ENCODE measurements around the gene HYAL3.
A peak's percentile ranks its signal among the peaks of the same experiment; 100 is the strongest.

Gene HYAL3

DNA sequence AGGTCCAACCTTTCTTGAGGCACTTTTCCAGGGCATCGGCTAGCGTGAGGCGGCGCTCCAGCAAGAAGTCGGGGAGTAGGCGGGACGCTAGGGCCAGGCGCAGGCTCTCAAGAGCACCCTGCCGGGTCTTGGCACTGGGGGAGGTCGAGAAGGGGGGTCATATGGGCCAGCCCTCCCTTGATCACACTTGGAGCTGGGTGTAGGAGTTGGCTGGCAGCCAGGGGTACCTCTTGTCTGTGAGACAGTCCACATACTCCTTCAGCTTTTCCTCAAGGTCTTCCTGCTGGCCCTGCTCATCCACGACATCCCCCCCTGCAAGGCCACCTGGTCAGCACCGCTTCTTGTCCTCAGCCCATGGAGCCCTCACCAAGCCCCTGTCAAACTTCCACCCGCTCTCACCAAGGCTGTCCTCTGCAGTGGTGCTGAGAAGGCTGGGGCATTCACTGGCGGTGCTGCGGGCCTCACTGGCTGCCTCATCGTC, 9.0 kb downstream of the HYAL3 start:
- no peak overlapping the region for H3K27ac ChIP-seq (ENCODE audit: low read depth, low read length)
- no peaks in the 10 kb centered on the region for H3K9me2 ChIP-seq (replicated peaks; ENCODE audit: control insufficient read depth, low read length)
- H3F3A ChIP-seq (ENCODE audit: control insufficient read depth, insufficient read depth) = no peaks in the 10 kb centered on the region
- H3K9me3 ChIP-seq (ENCODE audit: control insufficient read depth, insufficient read depth, low read length) = no peaks in the 10 kb centered on the region
- TF ChIP-seq EZH2phosphoT487 (IDR thresholded peaks at IDR 0.05; ENCODE audit: borderline replicate concordance, low read length) = no peak
- TF ChIP-seq, protein P1, sequence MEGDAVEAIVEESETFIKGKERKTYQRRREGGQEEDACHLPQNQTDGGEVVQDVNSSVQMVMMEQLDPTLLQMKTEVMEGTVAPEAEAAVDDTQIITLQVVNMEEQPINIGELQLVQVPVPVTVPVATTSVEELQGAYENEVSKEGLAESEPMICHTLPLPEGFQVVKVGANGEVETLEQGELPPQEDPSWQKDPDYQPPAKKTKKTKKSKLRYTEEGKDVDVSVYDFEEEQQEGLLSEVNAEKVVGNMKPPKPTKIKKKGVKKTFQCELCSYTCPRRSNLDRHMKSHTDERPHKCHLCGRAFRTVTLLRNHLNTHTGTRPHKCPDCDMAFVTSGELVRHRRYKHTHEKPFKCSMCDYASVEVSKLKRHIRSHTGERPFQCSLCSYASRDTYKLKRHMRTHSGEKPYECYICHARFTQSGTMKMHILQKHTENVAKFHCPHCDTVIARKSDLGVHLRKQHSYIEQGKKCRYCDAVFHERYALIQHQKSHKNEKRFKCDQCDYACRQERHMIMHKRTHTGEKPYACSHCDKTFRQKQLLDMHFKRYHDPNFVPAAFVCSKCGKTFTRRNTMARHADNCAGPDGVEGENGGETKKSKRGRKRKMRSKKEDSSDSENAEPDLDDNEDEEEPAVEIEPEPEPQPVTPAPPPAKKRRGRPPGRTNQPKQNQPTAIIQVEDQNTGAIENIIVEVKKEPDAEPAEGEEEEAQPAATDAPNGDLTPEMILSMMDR (IDR thresholded peaks at IDR 0.05; ENCODE audit: low read depth, low read length, poor library complexity, severe bottlenecking) = no peak
- H3K4me3 ChIP-seq (ENCODE audit: low read length) = no peak overlapping the region
- peaks cover 16% of the 10 kb centered on the region for H3K4me1 ChIP-seq (ENCODE audit: control insufficient read depth, low read length)
- no peaks in the 10 kb centered on the region for H3K27me3 ChIP-seq (ENCODE audit: control insufficient read depth, low read length)
- H3K4me2 ChIP-seq (ENCODE audit: low read length) = peak overlapping the region; percentile 82
- peaks cover 32% of the 10 kb centered on the region for H3K79me2 ChIP-seq (ENCODE audit: control insufficient read depth, low read length)
- H3K36me3 ChIP-seq (ENCODE audit: control insufficient read depth, low read length) = peaks cover 55% of the 10 kb centered on the region
- H4K20me1 ChIP-seq (ENCODE audit: control insufficient read depth, insufficient read depth, low read depth, low read length) = no peaks in the 10 kb centered on the region

DNA sequence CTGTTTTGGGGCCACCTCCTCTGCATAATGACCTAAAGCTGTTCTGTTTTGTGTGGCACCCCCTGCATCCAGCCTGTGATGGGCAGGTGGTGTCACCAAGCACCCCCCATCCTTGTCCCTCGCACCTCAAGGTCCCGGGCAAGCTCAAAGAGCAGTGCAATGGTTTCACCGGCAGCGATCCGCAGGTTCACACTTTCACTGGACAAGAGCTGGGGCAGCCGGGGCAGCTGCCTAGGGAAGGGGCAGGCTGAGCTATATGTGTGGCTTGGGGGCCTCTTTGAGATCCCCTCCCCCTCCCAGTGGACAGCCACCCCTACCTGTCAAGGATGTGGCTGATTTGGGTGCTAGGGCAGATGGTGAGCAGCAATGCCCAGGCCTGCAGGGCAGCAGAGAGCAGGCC, 10.1 kb downstream of the HYAL3 start:
- Histone ChIP-seq H3K4me2 (ENCODE audit: low read length) (no peak overlapping the region), H3K79me2 (ENCODE audit: control insufficient read depth, low read length) (peaks cover 32% of the 10 kb centered on the region), H4K20me1 (ENCODE audit: control insufficient read depth, insufficient read depth, low read depth, low read length) (no peaks in the 10 kb centered on the region), H3K4me1 (ENCODE audit: control insufficient read depth, low read length) (peaks cover 16% of the 10 kb centered on the region), H3K9me3 (ENCODE audit: control insufficient read depth, insufficient read depth, low read length) (no peaks in the 10 kb centered on the region), H3K9me2 (replicated peaks; ENCODE audit: control insufficient read depth, low read length) (no peaks in the 10 kb centered on the region), H3K4me3 (ENCODE audit: low read length) (no peak overlapping the region), H3K27me3 (ENCODE audit: control insufficient read depth, low read length) (no peaks in the 10 kb centered on the region), H3K27ac (ENCODE audit: low read depth, low read length) (no peak overlapping the region), H3K36me3 (ENCODE audit: control insufficient read depth, low read length) (peaks cover 55% of the 10 kb centered on the region), H3F3A (ENCODE audit: control insufficient read depth, insufficient read depth) (no peaks in the 10 kb centered on the region; the same call in 1 of the 2 replicates)
- no peak for TF ChIP-seq EZH2phosphoT487 (IDR thresholded peaks at IDR 0.05; ENCODE audit: borderline replicate concordance, low read length)
- TF ChIP-seq, protein P1 (IDR thresholded peaks at IDR 0.05; ENCODE audit: low read depth, low read length, poor library complexity, severe bottlenecking) = no peak

GRCh38 chr3:50288387-50289007, 10.7 kb downstream of the HYAL3 start:
- Histone ChIP-seq H3K79me2 (ENCODE audit: control insufficient read depth, low read length) (peaks cover 32% of the 10 kb centered on the region), H3K27ac (ENCODE audit: low read depth, low read length) (no peak overlapping the region), H4K20me1 (ENCODE audit: control insufficient read depth, insufficient read depth, low read depth, low read length) (no peaks in the 10 kb centered on the region), H3K4me2 (ENCODE audit: low read length) (no peak overlapping the region), H3K9me3 (ENCODE audit: control insufficient read depth, insufficient read depth, low read length) (no peaks in the 10 kb centered on the region), H3K27me3 (ENCODE audit: control insufficient read depth, low read length) (no peaks in the 10 kb centered on the region), H3K36me3 (ENCODE audit: control insufficient read depth, low read length) (peaks cover 55% of the 10 kb centered on the region), H3K4me1 (ENCODE audit: control insufficient read depth, low read length) (peaks cover 16% of the 10 kb centered on the region), H3K4me3 (ENCODE audit: low read length) (no peak overlapping the region), H3K9me2 (replicated peaks; ENCODE audit: control insufficient read depth, low read length) (no peaks in the 10 kb centered on the region), H3F3A (ENCODE audit: control insufficient read depth, insufficient read depth) (no peaks in the 10 kb centered on the region; the same call in 1 of the 2 replicates)
- no peak for TF ChIP-seq EZH2phosphoT487 (IDR thresholded peaks at IDR 0.05; ENCODE audit: borderline replicate concordance, low read length)
- TF ChIP-seq, protein P1 (IDR thresholded peaks at IDR 0.05; ENCODE audit: low read depth, low read length, poor library complexity, severe bottlenecking) = no peak
